KBM-7 (cell line): Measurements from ENCODE around the gene UTS2R.
"Not testable (repeated sequence)": the region's sequence is repeated elsewhere in the genome, so short reads cannot be mapped to it uniquely, and the experiment has no call there.

ENCODE experiments used
- DNase-seq: peaks from one replicate; pipeline ENCODE4 v3.0.0-alpha.2; 2015
- in situ Hi-C: fragments of 300-500 bp; cut with MboI; formaldehyde crosslinking; loops from 2 replicates; pipeline ENCODE4 v1.14.3; 2020; ENCODE audit warnings: low sequenced_read_pairs, low pct_unique_long_range_greater_than_20kb, mixed read lengths

Gene UTS2R

GRCh38 chr17:82397449-82398335 is 26.1 kb downstream of the UTS2R start:
- DNase-seq = no peak
- in situ Hi-C loops = no loop called here

- DNase-seq = no peak
- in situ Hi-C loops = no loop called here
These were observed 27.5 kb downstream of the UTS2R start for GRCh38 chr17:82399041-82399441.

- no peak for DNase-seq
- in situ Hi-C loops = no loop called here
These were observed 28.1 kb downstream of the UTS2R start for GRCh38 chr17:82399601-82400101.

DNA sequence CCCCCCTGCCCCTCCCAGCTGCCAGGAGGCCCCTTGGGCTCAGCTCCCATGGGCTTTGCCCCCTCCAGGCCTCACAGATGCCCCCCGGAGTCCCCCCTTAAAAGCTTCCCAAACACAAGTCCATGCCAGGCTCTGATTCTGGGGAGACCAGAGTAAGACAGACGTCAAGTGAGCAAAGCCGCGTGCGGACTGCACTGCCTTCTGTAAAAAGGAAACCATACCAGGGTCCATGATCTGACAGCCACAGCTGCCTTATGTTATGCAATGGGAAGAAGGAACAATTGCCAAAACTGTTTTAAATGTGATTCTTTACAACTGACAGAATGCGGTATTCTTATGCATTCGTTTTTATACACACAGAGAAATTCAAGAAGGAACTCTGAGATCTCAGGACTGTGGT is 28.6 kb downstream of the UTS2R start:
- in situ Hi-C loops = no loop called here
- peak; percentile 46 for DNase-seq

DNA sequence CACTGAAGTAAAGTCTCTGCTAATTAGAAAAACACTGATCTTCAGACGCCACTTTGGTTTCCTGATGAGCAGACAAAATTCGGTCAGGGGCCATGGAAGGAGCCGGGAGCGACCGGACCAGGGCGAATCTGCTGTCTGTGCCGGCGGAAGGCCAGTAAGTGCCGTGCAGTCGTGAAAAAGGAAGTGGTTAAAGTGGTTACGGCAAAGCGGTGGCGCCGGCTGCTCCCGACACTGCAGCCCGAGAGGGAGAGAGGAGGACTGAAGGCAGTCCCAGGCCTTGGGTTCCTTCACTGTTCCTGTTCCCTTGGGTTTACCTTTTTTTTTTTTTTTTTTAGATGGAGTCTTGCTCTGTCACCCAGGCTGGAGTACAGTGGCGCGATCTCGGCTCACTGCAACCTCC is 29.3 kb downstream of the UTS2R start:
- in situ Hi-C loops = no loop called here
- peak; percentile 94 for DNase-seq

GRCh38 chr17:82402865-82403264 is 31.3 kb downstream of the UTS2R start:
- in situ Hi-C loops = no loop called here

DNA sequence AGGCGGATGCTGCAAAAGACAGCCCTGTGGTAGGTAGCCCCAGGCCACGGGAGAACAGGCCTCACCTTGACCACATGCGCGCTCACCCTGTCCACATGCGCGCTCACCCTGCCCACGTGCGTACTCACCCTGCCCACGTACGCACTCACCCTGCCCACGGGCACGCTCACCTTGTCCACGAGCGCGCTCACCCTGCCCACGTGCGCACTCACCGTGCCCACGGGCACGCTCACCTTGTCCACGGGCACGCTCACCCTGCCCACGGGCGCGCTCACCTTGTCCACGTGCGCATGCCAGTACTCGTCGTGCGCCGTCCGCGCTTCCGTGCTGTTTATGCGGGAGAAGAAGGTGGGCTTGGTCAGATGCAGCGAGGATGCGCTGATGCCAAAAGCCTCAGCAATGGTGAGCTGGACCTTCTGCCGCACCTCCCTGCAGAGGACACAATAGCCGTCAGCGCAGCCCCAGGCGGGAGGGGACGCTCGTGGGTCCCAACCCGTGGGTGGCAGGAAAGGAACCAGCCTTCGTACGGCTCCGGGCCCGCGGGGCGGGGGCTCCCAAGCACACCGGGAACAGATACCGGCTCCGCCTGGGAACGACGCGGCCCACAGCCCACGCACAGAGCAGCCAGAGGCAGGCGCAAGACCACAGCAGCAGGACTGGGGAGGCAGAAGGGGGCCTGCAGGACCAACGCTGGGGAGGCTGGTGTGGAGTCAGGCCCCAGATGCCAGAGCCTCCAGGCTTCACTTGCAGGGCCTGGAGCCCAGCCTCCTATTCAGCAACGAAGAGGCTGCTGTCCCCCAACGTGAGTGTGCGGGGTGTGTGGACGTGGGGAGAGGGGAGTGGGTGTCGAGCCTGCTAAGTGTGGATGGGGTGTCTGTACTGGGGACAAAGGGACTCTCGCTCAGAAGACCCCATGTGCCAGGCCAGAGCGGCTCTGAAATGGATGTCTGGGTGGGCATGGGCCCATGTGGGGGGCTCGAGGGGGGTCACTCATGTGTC is 32.4 kb downstream of the UTS2R start:
- no peak for DNase-seq
- in situ Hi-C loops = no loop called here

More at GRCh38 chr17:82402865-82403264, 31.3 kb downstream of the UTS2R start:
- no peak for DNase-seq

GRCh38 chr17:82405051-82405450 is 33.5 kb downstream of the UTS2R start:
- in situ Hi-C loops = no loop called here
- no peak for DNase-seq

DNA sequence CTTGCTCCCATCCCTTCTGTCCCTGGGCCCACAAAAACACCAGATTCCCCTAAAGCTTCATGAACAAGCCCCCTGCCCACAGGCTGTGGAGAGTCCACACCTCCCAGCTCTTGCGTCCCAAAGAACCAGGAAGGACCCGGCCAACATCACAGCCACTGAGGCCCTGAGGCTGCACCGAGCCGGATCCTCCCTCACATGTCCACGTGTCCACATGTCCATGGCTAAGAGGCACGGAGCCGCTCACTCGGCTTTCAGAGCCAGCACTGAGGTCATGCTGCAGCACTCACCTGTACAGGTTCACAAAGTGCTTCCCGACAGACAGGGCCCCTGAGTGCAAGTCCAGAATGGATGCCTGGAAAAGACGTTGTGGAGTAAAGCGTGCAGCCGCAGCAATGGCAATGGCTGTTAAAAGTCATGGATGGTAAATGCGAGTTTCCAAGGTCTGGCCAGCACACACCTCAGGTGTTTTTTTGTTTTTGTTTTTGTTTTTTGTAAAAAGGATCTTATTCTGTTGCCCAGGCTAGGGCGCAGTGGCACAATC is 34.6 kb downstream of the UTS2R start:
- DNase-seq = no peak
- in situ Hi-C loops = no loop called here

DNA sequence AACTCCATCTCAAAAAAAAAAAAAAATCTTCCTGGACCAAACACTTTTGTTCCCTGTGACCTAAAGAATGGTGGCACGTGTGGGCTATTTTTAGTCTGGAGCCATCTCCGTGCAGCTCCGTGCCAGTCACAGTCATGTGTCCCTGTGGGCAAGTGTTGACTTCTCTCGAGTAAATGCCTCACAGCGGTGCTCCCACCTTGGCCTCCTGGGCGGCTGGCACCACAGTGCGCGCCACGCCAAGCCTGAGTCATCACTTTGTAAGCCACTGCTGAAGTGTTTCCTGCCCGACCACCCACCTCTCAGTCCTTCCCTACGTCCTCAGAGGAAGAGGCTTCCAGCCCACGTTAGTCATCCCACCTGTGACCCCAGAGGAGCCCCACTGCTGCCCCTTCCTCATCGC is 35.7 kb downstream of the UTS2R start:
- in situ Hi-C loops = no loop called here
- no peak for DNase-seq

DNA sequence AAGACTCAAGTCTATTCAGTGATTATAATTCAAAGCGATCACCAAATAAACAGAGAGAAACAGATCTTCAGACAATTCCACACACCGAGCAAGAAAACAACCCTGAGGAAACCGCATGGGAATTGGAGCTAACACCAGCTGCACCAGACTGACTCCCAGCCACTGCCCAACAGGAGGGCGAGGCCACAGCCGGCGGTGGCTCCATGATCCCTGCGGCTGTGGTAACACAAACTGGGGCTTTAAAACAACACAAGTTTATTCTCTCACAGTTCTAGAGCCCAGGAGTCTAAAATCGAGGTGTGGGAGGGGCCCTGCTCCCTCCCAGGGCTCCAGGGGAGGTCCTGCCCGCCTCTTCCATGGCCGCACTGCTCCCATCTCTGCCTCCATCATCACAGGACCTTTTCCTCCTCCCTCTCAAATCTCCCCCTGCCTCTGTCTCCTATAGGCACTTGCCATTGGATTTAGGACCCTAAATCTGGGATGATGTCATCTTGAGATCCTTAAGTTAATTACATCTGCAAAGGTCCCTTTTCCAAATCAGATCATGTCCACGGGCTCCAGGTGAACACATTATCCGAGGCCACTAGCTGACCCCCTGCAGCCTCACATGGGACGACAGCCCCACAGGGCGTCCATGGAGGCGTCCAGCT is 36.8 kb downstream of the UTS2R start:
- in situ Hi-C loops = no loop called here
- no peak for DNase-seq

DNA sequence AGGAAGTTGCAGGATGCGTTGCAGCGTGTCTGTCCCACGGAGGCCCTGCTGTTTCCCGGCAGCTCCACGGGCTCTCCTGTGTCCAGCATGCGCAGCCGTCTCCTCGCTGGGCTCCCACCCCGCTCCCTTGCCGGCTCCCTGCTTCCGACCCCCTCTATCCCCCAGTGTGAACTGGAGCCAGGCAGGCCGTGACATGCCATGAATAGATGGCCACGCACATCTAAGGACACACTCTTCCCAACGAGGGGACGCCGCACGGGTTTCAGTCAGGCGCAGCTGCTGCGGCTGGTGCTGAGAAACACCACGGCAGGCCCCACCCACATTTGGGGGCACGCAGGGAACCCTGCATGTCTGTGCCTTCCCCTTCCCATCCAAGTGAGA is 37.4 kb downstream of the UTS2R start:
- in situ Hi-C loops = no loop called here
- DNase-seq = no peak

GRCh38 chr17:82410014-82410716 is 38.6 kb downstream of the UTS2R start:
- no peak for DNase-seq
- in situ Hi-C loops = loop anchor here (10.0 kb wide), 1 partner anchor 55 kb away; the partner anchor contains the start of gene TEX19

GRCh38 chr17:82411396-82412053 is 40.0 kb downstream of the UTS2R start:
- in situ Hi-C loops = loop anchor here (10.0 kb wide), 1 partner anchor 57 kb away; the partner anchor contains the start of gene TEX19
- no peak for DNase-seq

- not testable (repeated sequence) for DNase-seq
- in situ Hi-C loops = loop anchor here (10.0 kb wide), 1 partner anchor 57 kb away; the partner anchor contains the start of gene TEX19
These were observed 40.5 kb downstream of the UTS2R start for GRCh38 chr17:82412081-82412480.

DNA sequence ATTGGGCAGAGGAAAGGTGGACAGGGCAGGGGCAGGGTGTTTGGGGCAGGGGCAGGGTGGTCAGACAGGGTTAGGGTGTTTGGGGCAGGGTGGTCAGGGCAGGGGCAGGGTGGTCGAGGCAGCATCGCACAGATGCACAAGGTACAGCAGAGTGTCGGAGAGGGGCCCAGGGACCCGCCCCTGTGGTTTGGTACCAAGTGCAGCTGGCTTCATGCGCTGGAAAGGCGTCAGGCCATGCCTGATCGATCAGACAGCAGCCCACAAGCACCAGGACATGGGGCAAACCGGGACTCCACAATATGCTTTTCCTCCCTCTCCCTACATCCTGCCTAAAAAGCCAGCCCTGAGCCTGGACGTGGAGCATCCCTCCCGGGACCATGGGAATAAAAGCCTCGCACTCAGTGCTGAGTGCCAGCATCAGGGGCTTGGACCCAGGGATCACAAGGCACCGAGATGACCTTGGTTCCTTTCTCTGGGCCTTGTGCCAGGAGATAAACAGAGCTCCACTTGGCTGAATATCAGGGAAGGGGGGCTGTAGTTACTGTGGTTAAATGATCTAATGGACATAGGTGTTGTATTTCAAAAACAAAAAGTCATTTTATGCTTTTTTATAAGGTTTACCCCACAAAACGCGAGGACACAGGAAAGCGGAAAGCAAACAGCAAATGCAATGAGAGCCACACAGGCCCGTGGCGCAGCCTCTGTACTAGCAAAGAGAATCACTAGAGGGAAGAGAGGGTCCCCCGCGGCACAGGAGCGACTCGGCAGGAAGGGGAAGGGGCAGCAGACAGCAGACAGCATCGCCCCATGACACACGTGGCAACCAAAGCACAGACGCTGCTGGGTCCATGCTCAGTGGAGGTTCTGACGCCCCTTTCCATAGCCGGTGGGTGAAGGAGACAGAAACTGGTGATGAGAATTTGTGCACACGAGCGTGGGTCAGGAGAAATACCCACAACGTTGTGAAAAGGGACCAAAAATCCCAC is 41.3 kb downstream of the UTS2R start:
- in situ Hi-C loops = loop anchor here (10.0 kb wide), 1 partner anchor 58 kb away; the partner anchor contains the start of gene TEX19
- no peak for DNase-seq
